CD4-positive, alpha-beta T cell (primary cell): ENCODE measurements around the gene THRB. TPM values are rescaled to one million over a fixed set of nuclear protein-coding genes. Genes with fewer than 3 reads are reported as not detected.

Source experiments
- ATAC-seq: fragments of 200-7000 bp; cut with Tn5 transposase; one replicate; pipeline ENCODE4 v1.10.0; 2022; ENCODE audit warnings: mild to moderate bottlenecking; ENCODE audit not compliant: poor library complexity
- CTCF ChIA-PET: fragments of 350-600 bp; sonication (Branson Sonifier 250); formaldehyde crosslinking; loops from one replicate; lab custom pipeline; 2021; ENCODE audit warnings: antibody characterized with exemption, inconsistent platforms; lab: Charles Lee
- POLR2A ChIA-PET: fragments of 350-600 bp; sonication (Branson Sonifier 250); formaldehyde crosslinking; loops from one replicate; lab custom pipeline; 2021; ENCODE audit warnings: antibody characterized with exemption, inconsistent platforms; lab: Charles Lee
- DNase-seq, 14 experiments: peaks; one replicate each; pipeline ENCODE4 v3.0.0-alpha.2; 2013 to 2020; ENCODE audit warnings: mixed read lengths in 2 of 14
- H3K27ac ChIP-seq, 2 donors: one replicate each; pipeline versions ENCODE4 v1.5.1 to v1.7.0; 2013; ENCODE audit warnings: low read length in 2 of 2, low read depth in 1 of 2, mild to moderate bottlenecking in 1 of 2
- H3K27me3 ChIP-seq, 2 experiments: 1 replicate in 1 of 2; 2 replicates in 1 of 2; pipeline versions ENCODE4 v1.6.1 to v1.7.0; 2013; ENCODE audit warnings: low read length in 2 of 2, control low read depth in 1 of 2, mild to moderate bottlenecking in 1 of 2, moderate library complexity in 1 of 2; ENCODE audit not compliant: insufficient read depth in 2 of 2, control insufficient read depth in 1 of 2
- H3K36me3 ChIP-seq: one replicate; pipeline ENCODE4 v1.6.1; 2013; ENCODE audit warnings: low read length, control low read depth; ENCODE audit not compliant: insufficient read depth
- H3K4me1 ChIP-seq: one replicate; pipeline ENCODE4 v1.6.1; 2013; ENCODE audit warnings: low read length, control low read depth; ENCODE audit not compliant: insufficient read depth
- H3K4me3 ChIP-seq: one replicate; pipeline ENCODE4 v1.5.1; 2013; ENCODE audit warnings: mild to moderate bottlenecking, low read length, moderate library complexity
- H3K9me3 ChIP-seq, 2 experiments: 1 replicate in 1 of 2; 2 replicates in 1 of 2; pipeline versions ENCODE4 v1.6.1 to v1.7.0; 2013; ENCODE audit warnings: low read length in 2 of 2, mild to moderate bottlenecking in 2 of 2, control low read depth in 1 of 2, moderate library complexity in 1 of 2; ENCODE audit not compliant: control insufficient read depth in 1 of 2, insufficient read depth in 1 of 2
- H3K27ac Mint-ChIP-seq: one replicate; pipeline ENCODE4 v1.8.0; 2020; ENCODE audit warnings: mixed read lengths
- H3K27me3 Mint-ChIP-seq: one replicate; pipeline ENCODE4 v1.8.0; 2021; ENCODE audit warnings: mixed read lengths
- H3K36me3 Mint-ChIP-seq: one replicate; pipeline ENCODE4 v1.8.0; 2021; ENCODE audit warnings: low read depth, mixed read lengths
- H3K4me1 Mint-ChIP-seq: one replicate; pipeline ENCODE4 v1.8.0; 2021; ENCODE audit warnings: low read depth, mixed read lengths
- H3K4me3 Mint-ChIP-seq: one replicate; pipeline ENCODE4 v1.8.0; 2020; ENCODE audit warnings: mild to moderate bottlenecking, mixed read lengths
- H3K9me3 Mint-ChIP-seq: one replicate; pipeline ENCODE4 v1.8.0; 2020; ENCODE audit warnings: mixed read lengths
- intact Hi-C, 2 experiments: fragments of 100-400 bp; cut with DNase I in 1 of 2; cut with micrococcal nuclease in 1 of 2; formaldehyde crosslinking; loops; one replicate each; pipeline versions ENCODE4 v1.15.1 to v1.9.0; 2023 to 2025; cut with DNase I, micrococcal nuclease
- total RNA-seq, 174 experiments: library from RNA in 2 of 174; stranded (reverse) in 2 of 174; gene quantifications; one replicate each; pipeline ENCODE4 v1.2.3 and lab custom pipeline; 2021 to 2026
- TF ChIP-seq, protein P1 (sequence below): fragments of 200-600 bp; IDR thresholded peaks from one replicate; pipeline ENCODE4 v1.8.0; 2022; ENCODE audit warnings: antibody characterized with exemption, mild to moderate bottlenecking

The THRB gene
- total RNA-seq, 2 experiments from 2014 or later, result not detected

DNA sequence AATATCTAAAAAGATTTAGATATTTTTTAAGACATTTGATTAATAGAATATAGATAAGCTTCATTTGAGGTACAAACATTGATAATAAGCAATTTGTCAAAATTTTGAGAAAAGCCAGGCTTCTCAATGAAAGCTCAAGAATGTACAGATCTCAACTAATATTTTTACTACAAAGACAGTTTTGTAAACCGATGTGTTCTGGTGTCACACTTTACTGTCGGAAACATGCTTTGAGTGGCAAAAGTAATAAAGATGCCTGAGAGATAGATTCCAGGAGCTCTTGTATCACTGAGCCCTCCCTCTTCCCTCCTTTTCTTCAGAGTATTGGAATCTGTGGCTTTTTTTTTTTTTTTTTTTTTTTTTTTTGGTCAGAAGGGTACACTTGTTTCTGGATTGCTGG is 45.0 kb upstream of the THRB start:
- no peak overlapping the region for H3K4me3 ChIP-seq
- intact Hi-C loops, result no loop called here
- TF ChIP-seq, protein P1, sequence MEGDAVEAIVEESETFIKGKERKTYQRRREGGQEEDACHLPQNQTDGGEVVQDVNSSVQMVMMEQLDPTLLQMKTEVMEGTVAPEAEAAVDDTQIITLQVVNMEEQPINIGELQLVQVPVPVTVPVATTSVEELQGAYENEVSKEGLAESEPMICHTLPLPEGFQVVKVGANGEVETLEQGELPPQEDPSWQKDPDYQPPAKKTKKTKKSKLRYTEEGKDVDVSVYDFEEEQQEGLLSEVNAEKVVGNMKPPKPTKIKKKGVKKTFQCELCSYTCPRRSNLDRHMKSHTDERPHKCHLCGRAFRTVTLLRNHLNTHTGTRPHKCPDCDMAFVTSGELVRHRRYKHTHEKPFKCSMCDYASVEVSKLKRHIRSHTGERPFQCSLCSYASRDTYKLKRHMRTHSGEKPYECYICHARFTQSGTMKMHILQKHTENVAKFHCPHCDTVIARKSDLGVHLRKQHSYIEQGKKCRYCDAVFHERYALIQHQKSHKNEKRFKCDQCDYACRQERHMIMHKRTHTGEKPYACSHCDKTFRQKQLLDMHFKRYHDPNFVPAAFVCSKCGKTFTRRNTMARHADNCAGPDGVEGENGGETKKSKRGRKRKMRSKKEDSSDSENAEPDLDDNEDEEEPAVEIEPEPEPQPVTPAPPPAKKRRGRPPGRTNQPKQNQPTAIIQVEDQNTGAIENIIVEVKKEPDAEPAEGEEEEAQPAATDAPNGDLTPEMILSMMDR, result no peak
- DNase-seq (no peak), ATAC-seq (no peak)
- H3K36me3 ChIP-seq, result no peaks in the 10 kb centered on the region
- H3K9me3 ChIP-seq, result peaks cover 0 to 2% of the 10 kb centered on the region in 2 experiments
- H3K27ac ChIP-seq, result no peak overlapping the region
- H3K4me1 ChIP-seq, result no peaks in the 10 kb centered on the region
- H3K27me3 Mint-ChIP-seq, result no peaks in the 10 kb centered on the region
- H3K4me3 Mint-ChIP-seq, result no peak overlapping the region
- no peaks in the 10 kb centered on the region for H3K36me3 Mint-ChIP-seq
- ChIA-PET POLR2A (no interaction called here), CTCF (interaction anchor here (0.5 kb wide), 1 partner anchor 580 kb away, joined by 3 read pairs; no protein-coding TSS in a partner anchor)
- no peaks in the 10 kb centered on the region for H3K9me3 Mint-ChIP-seq
- H3K27ac Mint-ChIP-seq, result no peak overlapping the region
- H3K4me1 Mint-ChIP-seq, result no peaks in the 10 kb centered on the region
- H3K27me3 ChIP-seq, result no peaks in the 10 kb centered on the region

- CTCF ChIA-PET, result no interaction called here
- H3K4me3 Mint-ChIP-seq, result no peak overlapping the region
Observed at GRCh38 chr3:24538891-24539290, 44.2 kb upstream of the THRB start.

GRCh38 chr3:24533561-24534193 is 39.0 kb upstream of the THRB start:
- no peaks in the 10 kb centered on the region for H3K9me3 Mint-ChIP-seq
- no peaks in the 10 kb centered on the region for H3K27me3 ChIP-seq
- H3K36me3 Mint-ChIP-seq, result no peaks in the 10 kb centered on the region
- DNase-seq, result no peak
- H3K4me1 ChIP-seq, result no peaks in the 10 kb centered on the region
- H3K36me3 ChIP-seq, result no peaks in the 10 kb centered on the region
- no peak overlapping the region for H3K4me3 Mint-ChIP-seq
- POLR2A ChIA-PET, result no interaction called here
- no peak for ATAC-seq
- H3K27ac ChIP-seq, result no peak overlapping the region
- H3K4me3 ChIP-seq, result no peak overlapping the region
- TF ChIP-seq, protein P1, result no peak
- CTCF ChIA-PET, result no interaction called here
- H3K27ac Mint-ChIP-seq, result no peak overlapping the region
- H3K4me1 Mint-ChIP-seq, result no peaks in the 10 kb centered on the region
- H3K27me3 Mint-ChIP-seq, result no peaks in the 10 kb centered on the region
- peaks cover 0 to 3% of the 10 kb centered on the region in 2 experiments for H3K9me3 ChIP-seq
- intact Hi-C loops, result no loop called here

More at GRCh38 chr3:24538891-24539290, 44.2 kb upstream of the THRB start:
- Mint-ChIP-seq H3K36me3 (no peaks in the 10 kb centered on the region), H3K9me3 (no peaks in the 10 kb centered on the region), H3K4me1 (no peaks in the 10 kb centered on the region), H3K27ac (no peak overlapping the region), H3K27me3 (no peaks in the 10 kb centered on the region)
- Histone ChIP-seq H3K27me3 (no peaks in the 10 kb centered on the region), H3K36me3 (no peaks in the 10 kb centered on the region), H3K27ac (no peak overlapping the region), H3K9me3 (peaks cover 0 to 3% of the 10 kb centered on the region in 2 experiments), H3K4me3 (no peak overlapping the region), H3K4me1 (no peaks in the 10 kb centered on the region)
- ATAC-seq (no peak), DNase-seq (no peak)
- intact Hi-C loops, result no loop called here
- POLR2A ChIA-PET, result no interaction called here
- TF ChIP-seq, protein P1, result no peak
